Measurements from ENCODE around the gene MB.

The MB gene

DNA sequence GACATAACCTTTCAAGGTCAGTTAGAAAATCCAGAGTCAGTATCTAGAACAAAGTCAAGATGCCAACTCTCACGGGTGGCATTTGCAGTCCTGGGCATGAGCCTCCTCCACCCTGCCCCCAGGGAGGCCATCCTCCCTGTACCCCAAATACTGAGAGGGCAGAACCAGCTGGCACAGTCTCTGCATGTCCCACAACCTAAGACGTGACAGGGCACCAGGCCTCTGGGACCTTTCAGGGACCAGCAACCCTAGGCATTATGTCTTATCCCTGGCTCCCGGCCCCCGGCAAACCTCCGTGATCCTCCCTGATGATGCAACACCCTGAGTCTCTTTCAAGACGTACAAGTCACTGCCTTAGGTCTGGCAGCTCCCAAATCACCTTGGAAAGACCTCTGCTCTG is 2.0 kb downstream of the MB start:
- TF ChIP-seq GATA2 (IDR thresholded peaks at IDR 0.05; ENCODE audit: low read depth, low read length), result no peak
- TF ChIP-seq GATA3 (IDR thresholded peaks at IDR 0.05; ENCODE audit: low read depth, low read length), result no peak

DNA sequence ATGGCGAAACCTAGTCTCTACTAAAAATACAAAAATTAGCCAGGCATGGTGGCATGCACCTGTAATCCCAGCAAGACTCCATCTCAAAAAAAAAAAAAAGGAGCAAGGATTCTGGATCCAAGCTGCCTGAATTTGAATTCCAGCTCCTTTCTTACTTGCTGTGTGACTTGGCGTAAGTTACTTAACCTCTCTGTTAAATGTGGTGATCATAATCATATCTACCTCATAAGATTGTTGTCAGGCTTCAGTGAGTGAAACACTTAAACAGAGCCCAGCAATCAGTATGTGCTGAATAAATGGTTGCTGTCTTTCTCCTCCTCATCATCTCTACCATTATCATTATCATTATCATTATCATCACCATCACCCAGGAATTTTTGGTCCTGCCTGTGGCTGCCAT is 2.7 kb downstream of the MB start:
- no peak for TF ChIP-seq GATA3 (IDR thresholded peaks at IDR 0.05; ENCODE audit: low read depth, low read length)
- TF ChIP-seq GATA2 (IDR thresholded peaks at IDR 0.05; ENCODE audit: low read depth, low read length), result no peak

DNA sequence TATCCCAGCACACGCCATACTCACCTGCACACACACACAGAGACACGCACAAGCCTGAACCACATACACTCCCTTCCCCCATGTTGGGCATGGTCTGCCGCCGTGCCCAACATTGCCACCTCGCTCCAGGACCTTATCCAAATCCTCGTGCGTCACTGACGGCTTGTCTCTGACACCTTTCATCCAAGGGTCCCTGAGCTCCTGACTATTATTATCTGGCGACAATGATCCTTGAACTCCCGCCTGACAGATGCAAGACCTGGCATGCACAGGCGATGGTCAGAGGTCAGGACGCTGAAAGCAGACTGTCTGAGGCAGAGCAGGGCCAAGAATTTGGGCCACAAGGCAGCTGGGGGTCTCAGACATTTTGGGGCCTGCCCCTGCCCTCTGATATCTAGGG is 4.2 kb downstream of the MB start:
- TF ChIP-seq GATA2 (IDR thresholded peaks at IDR 0.05; ENCODE audit: low read depth, low read length), result no peak
- TF ChIP-seq GATA3 (IDR thresholded peaks at IDR 0.05; ENCODE audit: low read depth, low read length), result no peak

DNA sequence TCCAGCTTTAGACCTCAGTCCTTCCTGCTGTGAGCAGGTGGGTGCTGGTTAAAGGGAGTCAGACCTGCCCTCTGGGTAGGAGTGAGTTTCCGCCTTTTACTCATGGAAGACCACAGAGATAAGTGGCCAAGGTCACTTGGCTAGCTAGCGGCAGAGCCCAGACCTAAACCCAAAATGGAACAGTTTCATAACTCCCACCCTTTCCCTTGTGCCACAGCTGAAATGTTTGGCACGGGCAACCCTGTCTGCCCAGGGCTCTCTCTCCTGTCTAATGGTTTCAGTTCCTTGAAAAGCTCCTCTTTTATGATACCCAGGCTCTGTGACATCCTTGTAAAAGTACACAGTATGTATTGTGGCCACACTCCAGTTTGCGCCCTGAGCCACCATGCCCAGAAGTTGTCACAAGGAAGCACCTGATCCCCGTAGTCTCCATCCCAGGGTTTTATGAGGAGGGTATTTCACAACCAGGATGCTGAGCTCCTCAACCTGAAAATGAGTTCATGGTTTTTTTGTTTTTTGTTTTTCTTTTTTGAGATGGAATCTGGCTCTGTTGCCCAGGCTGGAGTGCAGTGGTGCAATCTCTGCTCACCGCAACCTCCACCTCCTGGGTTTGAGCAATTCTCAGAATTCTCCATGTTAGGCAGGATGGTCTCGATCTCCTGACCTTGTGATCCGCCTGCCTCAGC is 5.1 kb downstream of the MB start:
- TF ChIP-seq GATA2 (IDR thresholded peaks at IDR 0.05; ENCODE audit: low read depth, low read length) (no peak), GATA3 (IDR thresholded peaks at IDR 0.05; ENCODE audit: low read depth, low read length) (no peak)

DNA sequence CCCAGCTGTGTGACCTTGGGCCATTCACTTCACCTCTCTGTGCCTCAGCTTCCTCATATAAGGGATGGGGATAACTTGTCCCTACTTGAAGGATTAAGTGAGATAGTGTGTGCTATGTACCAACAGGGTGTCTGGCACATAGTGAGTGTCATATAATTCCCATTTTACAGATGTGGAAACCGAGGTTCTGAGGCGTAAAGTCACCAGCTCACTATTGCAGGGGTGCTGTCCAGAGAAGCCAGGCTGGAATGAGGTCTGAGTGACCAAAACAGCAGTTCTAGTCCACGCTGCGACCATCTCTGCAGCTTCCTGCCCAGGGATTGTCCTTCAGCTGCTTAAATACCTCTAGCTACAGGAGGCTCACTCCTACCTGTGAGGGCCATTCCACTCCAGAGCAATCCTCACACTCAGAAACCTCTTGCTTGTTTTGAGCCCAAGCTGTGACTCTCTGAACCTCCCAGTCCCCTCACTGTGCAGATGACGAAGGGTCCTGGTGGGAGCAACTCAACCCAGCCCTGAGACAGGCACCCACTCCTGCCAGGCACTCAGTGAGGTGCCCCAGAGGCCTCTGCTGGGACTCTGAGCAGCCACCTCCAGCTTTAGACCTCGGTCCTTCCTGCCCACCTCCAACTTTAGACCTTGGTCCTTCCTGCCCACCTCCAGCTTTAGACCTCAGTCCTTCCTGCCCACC is 5.8 kb downstream of the MB start:
- TF ChIP-seq GATA3 (IDR thresholded peaks at IDR 0.05; ENCODE audit: low read depth, low read length) (no peak), GATA2 (IDR thresholded peaks at IDR 0.05; ENCODE audit: low read depth, low read length) (no peak)

DNA sequence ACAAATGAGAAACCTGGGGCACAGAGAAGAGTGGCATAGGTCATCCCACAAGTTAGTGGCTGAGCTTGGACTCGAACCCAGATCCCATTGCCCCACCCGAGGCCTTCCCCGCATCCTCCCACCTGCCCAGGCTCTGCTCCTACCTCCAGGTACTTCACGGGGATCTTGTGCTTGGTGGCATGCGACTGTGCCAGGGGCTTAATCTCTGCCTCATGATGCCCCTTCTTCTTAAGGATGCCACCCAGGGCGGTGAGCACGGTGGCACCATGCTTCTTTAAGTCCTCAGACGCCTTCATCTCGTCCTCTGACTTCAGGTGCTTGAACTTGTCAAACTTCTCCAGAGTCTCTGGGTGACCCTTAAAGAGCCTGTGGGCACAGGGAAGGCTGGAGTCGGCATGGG is 6.4 kb downstream of the MB start:
- no peak for TF ChIP-seq GATA2 (IDR thresholded peaks at IDR 0.05; ENCODE audit: low read depth, low read length)
- TF ChIP-seq GATA3 (IDR thresholded peaks at IDR 0.05; ENCODE audit: low read depth, low read length), result no peak

DNA sequence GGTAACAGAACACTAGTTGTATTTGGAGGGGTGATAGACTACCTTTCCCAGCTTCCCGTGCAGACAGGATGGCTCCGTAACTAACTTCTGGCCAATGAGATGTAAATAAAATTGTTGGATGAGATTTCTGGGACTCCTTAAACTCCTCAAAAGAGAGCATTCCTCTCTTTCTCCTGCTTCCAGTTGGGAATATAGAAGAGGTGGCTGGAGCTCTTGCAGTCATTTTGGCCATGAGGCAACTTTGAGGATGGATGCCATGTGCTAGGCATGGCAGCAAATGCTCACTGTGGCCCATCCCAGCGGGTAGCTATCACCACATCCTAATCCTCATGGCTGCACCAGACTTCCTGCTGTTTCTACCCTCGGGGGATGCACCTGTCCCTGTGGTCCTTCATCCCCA is 7.4 kb downstream of the MB start:
- no peak for TF ChIP-seq GATA2 (IDR thresholded peaks at IDR 0.05; ENCODE audit: low read depth, low read length)
- no peak for TF ChIP-seq GATA3 (IDR thresholded peaks at IDR 0.05; ENCODE audit: low read depth, low read length)

DNA sequence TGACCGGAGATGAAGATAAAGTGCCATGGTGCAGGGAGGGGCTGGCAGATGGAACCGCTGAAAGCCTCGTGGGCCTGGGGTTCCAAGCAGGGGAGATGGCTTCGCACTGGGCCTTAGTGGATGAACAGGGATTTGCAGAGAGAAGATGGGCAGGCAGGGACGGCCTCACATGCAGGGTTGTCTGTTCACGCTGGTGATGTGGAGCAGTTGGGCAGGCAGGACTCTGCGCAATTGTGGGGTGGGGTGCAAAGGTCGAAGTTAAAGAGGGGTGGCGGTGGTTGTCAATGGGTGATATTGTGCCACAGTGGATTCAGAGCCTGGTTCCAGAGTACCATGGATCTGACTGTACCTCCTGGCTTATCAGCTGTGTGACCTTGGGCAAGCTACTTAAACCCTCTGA is 7.9 kb downstream of the MB start:
- TF ChIP-seq GATA2 (IDR thresholded peaks at IDR 0.05; ENCODE audit: low read depth, low read length), result no peak
- TF ChIP-seq GATA3 (IDR thresholded peaks at IDR 0.05; ENCODE audit: low read depth, low read length), result no peak

DNA sequence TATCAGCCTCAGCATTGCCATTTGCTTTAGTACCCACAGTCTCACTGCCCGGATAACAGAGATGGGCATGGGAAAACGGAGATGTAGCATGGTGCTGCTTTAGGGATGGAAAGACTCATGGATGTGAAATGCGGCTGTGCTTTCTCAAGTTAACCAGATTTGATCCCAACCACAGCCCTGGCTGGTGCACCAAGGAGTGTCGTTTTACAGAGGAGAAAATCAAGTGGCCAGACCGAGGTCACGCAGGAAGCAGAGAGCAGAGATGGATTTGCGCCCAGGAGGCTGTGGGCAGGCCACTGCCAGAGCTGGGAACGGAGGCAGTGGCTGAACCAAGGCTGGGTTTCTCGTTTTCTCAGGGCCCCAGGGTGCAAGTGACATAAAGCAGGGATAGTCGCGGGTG is 9.0 kb downstream of the MB start:
- TF ChIP-seq GATA3 (IDR thresholded peaks at IDR 0.05; ENCODE audit: low read depth, low read length) (no peak), GATA2 (IDR thresholded peaks at IDR 0.05; ENCODE audit: low read depth, low read length) (no peak)

DNA sequence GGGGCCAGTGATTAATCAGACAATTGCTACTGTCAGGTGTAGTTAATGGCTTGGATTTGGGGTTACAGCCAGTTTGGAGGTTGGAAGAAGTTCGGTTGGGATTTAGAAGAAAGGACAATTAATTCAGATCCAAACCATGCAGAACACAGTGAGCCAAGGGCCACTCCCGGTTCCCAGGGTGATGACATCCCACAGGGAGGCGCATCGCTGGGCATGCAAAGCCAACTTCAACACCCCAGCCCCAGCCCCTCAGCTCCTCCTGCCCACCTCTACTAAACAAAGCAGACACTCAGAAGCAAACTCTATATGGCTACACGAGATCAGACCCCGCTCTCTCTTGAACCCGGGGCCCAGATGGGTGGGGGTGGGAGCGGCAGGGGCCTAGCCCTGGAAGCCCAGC is 10.2 kb downstream of the MB start:
- TF ChIP-seq GATA3 (IDR thresholded peaks at IDR 0.05; ENCODE audit: low read depth, low read length), result no peak
- no peak for TF ChIP-seq GATA2 (IDR thresholded peaks at IDR 0.05; ENCODE audit: low read depth, low read length)

DNA sequence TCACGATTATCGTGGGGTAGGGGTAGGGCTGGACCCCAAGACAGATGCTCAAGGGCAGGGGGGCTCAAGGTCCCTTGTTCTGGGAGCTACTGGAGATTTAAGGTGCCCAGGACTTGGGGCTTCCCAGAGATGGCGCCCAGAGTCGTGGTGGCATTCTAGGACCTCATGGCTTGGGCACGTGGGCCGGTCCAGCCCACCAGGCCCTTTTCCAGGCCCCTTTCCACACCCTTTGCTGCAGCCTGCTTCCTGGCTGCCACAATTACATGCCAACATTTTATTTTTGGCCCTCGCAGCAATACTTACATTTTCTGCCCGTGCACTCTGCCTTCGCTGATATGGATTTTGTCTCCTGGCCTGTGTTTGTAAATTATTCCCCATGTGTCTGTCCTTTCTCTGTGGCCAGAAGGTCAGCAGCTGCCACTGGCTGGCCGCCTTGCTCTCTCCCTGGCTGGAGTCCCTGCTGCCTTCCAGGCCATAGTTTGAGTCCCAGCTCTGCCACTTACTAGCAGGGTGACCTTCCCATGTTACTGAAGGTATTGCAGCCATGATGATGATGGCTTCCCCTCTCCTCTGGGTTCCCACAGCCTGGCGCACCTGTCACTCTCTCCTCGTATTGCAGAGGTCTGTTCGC is 11.2 kb downstream of the MB start:
- TF ChIP-seq GATA3 (IDR thresholded peaks at IDR 0.05; ENCODE audit: low read depth, low read length), result no peak

DNA sequence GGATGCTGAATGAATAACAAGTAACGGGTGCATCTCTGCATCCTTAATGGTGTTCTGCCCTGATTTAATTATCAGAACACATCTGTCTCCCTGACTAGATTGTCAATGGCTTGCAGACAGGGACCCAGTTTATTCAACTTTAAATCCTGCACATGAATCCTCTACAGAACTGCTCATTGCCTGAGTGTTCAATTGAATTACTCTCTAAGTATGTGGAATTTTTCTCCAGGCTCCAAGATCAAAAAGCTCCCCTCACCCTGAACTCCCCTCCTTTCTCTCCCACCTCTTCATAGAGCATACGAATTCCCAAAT is 11.8 kb downstream of the MB start:
- no peak for TF ChIP-seq GATA3 (IDR thresholded peaks at IDR 0.05; ENCODE audit: low read depth, low read length)
- TF ChIP-seq GATA2 (IDR thresholded peaks at IDR 0.05; ENCODE audit: low read depth, low read length), result no peak

DNA sequence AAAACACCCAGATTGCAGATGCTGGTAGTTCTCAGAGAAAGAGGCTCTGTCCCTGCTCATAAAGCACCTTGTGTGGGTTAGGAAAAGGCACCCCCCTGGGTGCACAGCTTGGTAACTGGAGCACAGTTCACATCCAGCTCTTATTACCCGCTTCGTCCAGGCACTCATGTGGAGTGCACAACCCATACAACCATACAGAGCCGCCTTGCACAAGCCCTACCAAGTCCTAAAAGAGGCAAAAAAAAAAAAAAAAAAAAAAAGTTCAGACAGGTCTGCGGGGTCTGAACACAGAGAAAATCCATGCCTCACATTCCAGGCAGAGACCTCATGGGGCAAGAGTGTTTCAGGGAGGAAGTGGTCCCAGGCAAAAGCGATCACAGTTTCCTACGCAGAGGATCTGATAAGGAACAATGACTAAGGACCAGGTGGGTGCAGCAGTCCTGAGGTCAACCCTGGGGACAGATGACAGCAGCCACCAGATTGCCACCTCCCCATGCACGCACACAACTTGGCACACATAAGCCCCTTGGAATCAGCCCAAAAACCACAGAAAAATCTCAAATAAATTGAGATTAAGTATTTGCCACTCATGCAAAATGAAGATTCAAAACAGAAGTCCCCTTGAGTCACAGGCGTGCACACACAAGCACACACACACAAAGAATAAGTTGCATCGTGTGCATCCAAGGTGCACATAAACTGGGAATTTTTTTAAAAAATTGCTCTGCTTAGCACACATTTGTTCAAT is 12.3 kb downstream of the MB start:
- peak; percentile 89 for TF ChIP-seq GATA2 (IDR thresholded peaks at IDR 0.05; ENCODE audit: low read depth, low read length)
- TF ChIP-seq GATA3 (IDR thresholded peaks at IDR 0.05; ENCODE audit: low read depth, low read length), result peak; percentile 46; the same call in 1 of the 2 replicates

DNA sequence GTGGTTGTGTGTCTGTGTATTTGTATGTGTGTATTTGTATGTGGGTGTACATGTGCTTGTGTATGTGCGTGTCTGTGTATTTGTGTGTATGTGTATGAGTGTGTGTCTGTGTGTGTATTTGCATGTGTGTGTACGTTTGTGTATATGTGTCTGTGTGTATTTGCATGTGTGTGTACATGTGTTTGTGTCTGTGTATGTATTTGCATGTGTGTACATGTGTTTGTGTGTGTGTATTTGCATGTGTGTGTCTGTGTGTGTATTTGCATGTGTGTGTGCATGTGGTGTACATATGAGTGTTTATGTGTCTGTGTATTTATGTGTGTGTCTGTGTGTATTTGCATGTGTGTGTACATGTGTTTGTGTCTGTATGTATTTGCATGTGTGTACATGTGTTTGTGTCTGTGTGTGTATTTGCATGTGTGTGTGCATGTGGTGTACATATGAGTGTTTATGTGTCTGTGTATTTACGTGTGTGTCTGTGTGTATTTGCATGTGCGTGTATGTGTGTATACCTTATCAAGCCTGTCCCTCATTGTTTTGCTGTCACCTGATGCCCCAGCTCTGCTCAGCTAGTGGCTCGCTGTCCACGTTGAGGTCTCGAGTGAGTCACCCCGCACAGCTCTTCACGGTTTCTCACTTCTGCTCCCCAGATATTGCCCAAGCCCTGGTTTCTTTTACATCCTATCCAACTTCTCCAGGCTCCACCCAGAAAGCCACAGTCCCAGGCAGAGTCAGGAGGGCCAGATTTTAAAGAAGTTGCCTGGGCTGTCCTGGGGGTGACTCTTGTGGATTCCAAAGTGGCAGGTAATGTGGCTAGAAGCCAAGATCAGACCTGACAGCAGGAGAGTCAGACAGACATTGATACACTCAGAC is 15.2 kb downstream of the MB start:
- TF ChIP-seq GATA3 (IDR thresholded peaks at IDR 0.05; ENCODE audit: low read depth, low read length) (no peak), GATA2 (IDR thresholded peaks at IDR 0.05; ENCODE audit: low read depth, low read length) (no peak)

Data from SH-SY5Y (cell line).